HepG2 (cell line): ENCODE data around the gene BHLHE23. TPM values are rescaled to one million over a fixed set of nuclear protein-coding genes. Genes with fewer than 3 reads are reported as not detected.

Experiments used
- ATAC-seq: fragments of 200-7000 bp; cut with Tn5 transposase; 3 replicates; pipeline ENCODE4 v1.9.1; 2020; ENCODE audit warnings: mild to moderate bottlenecking, moderate library complexity
- BruUV-seq: library from RNA; stranded (reverse); fragments of 400-500 nt; replicated peaks from 2 replicates; lab custom pipeline; 2021; lab: Mats Ljungman, UMichigan
- CTCF ChIA-PET: fragments of 300-600 bp; formaldehyde crosslinking; extraction: SDS; loops from one replicate; lab custom pipeline; 2021; ENCODE audit warnings: low total read pairs, inconsistent platforms, low intra/inter-chr PET ratio; lab: Yijun Ruan, JAX
- POLR2A ChIA-PET: fragments of 350-600 bp; sonication (Branson Sonifier 250); formaldehyde crosslinking; loops from one replicate; lab custom pipeline; 2020; ENCODE audit warnings: antibody characterized with exemption, inconsistent platforms; lab: Yijun Ruan, JAX
- DNase-seq: peaks from one replicate; pipeline ENCODE4 v3.0.0-alpha.2; 2015; ENCODE audit warnings: low spot score
- FAIRE-seq: peaks from 3 replicates; lab custom pipeline; 2011; peaks lifted over from hg19 to GRCh38; lab: Jason Lieb, UNC
- H2AFZ ChIP-seq: one replicate; pipeline ENCODE4 v1.6.1; 2011; ENCODE audit warnings: low read length, inconsistent platforms
- H3K27ac ChIP-seq: fragments of 300-600 bp; 3 replicates; pipeline ENCODE4 v1.8.0; 2011; ENCODE audit warnings: mixed run types, mild to moderate bottlenecking, mixed read lengths, low read length, inconsistent platforms; ENCODE audit not compliant: insufficient read depth; ENCODE audit errors: extremely low read length
- H3K27me3 ChIP-seq, 2 experiments: fragments of 200-600 bp in 1 of 2; 2 replicates in 1 of 2; 3 replicates in 1 of 2; pipeline versions ENCODE4 v1.6.0 to v1.8.0; 2011; ENCODE audit warnings: low read length in 2 of 2, mild to moderate bottlenecking in 2 of 2, moderate library complexity in 2 of 2, inconsistent platforms in 1 of 2; ENCODE audit not compliant: insufficient read depth in 2 of 2, control insufficient read depth in 1 of 2
- H3K36me3 ChIP-seq, 2 experiments: fragments of 200-600 bp in 1 of 2; replicated peaks in 1 of 2; 2 replicates in 1 of 2; 3 replicates in 1 of 2; pipeline versions ENCODE4 v1.5.1 to v1.8.0; 2011; ENCODE audit warnings: low read length in 2 of 2, inconsistent platforms in 1 of 2; ENCODE audit not compliant: insufficient read depth in 2 of 2, control insufficient read depth in 1 of 2
- H3K4me1 ChIP-seq: 2 replicates; pipeline ENCODE4 v1.5.1; 2012; ENCODE audit warnings: low read length, inconsistent platforms; ENCODE audit not compliant: insufficient read depth
- H3K4me2 ChIP-seq: 2 replicates; pipeline ENCODE4 v1.6.0; 2011; ENCODE audit warnings: low read depth, low read length, inconsistent platforms
- H3K4me3 ChIP-seq, 3 experiments: fragments of 200-600 bp in 1 of 3; sonication (generic), shearing (Covaris generic) in 1 of 3; replicated peaks in 1 of 3; 2 replicates each; pipeline ENCODE4 v1.5.1; 2011 to 2016; ENCODE audit warnings: low read length in 3 of 3, inconsistent platforms in 2 of 3, low read depth in 2 of 3, mild to moderate bottlenecking in 2 of 3, control low read depth in 1 of 3, mixed read lengths in 1 of 3; ENCODE audit not compliant: insufficient read depth in 1 of 3
- H3K79me2 ChIP-seq: one replicate; pipeline ENCODE4 v1.6.1; 2011; ENCODE audit warnings: low read length, inconsistent platforms; ENCODE audit not compliant: insufficient read depth
- H3K9ac ChIP-seq: 2 replicates; pipeline ENCODE4 v1.6.0; 2011; ENCODE audit warnings: mild to moderate bottlenecking, low read depth, low read length, inconsistent platforms; ENCODE audit not compliant: insufficient read depth
- H3K9me3 ChIP-seq: 2 replicates; pipeline ENCODE4 v1.5.1; 2012; ENCODE audit warnings: mild to moderate bottlenecking, low read length
- H4K20me1 ChIP-seq: 2 replicates; pipeline ENCODE4 v1.6.0; 2011; ENCODE audit warnings: inconsistent platforms, mild to moderate bottlenecking, low read length, moderate library complexity; ENCODE audit not compliant: insufficient read depth
- HOXD1 ChIP-seq: sonication (generic); formaldehyde crosslinking; IDR thresholded peaks from 2 replicates; pipeline ENCODE4 v1.5.0; 2020; ENCODE audit warnings: missing genetic modification reagents
- JUNB ChIP-seq: sonication (generic); formaldehyde crosslinking; IDR thresholded peaks from 2 replicates; pipeline ENCODE4 v1.8.0; 2022; ENCODE audit warnings: missing genetic modification reagents, mild to moderate bottlenecking, borderline replicate concordance
- REXO4 ChIP-seq: sonication (generic); formaldehyde crosslinking; IDR thresholded peaks from 2 replicates; pipeline ENCODE4 v1.8.0; 2022; ENCODE audit warnings: missing genetic modification reagents, mild to moderate bottlenecking, borderline replicate concordance
- RXRB ChIP-seq: IDR thresholded peaks from 2 replicates; pipeline ENCODE4 v1.6.1; 2016; ENCODE audit warnings: borderline replicate concordance, missing genetic modification reagents, missing compliant biosample characterization
- ZNF18 ChIP-seq: sonication (generic); formaldehyde crosslinking; IDR thresholded peaks from 2 replicates; pipeline ENCODE4 v1.8.0; 2022; ENCODE audit warnings: mild to moderate bottlenecking, missing genetic modification reagents; ENCODE audit not compliant: insufficient replicate concordance
- ZNF282 ChIP-seq: fragments of 450-650 bp; IDR thresholded peaks from 2 replicates; pipeline ENCODE4 v1.6.1; 2018; ENCODE audit not compliant: partially characterized antibody
- ZNF615 ChIP-seq: sonication (generic); formaldehyde crosslinking; IDR thresholded peaks from 2 replicates; pipeline ENCODE4 v1.5.0; 2020; ENCODE audit warnings: mild to moderate bottlenecking, missing genetic modification reagents, borderline replicate concordance
- ZNF629 ChIP-seq: sonication (generic); formaldehyde crosslinking; conservative IDR thresholded peaks from 2 replicates; pipeline ENCODE4 v1.5.0; 2020; ENCODE audit warnings: missing genetic modification reagents
- WGBS: methylation state at CpG from one replicate; pipeline ENCODE4 v1.1.6; 2017; ENCODE audit warnings: low lambda C conversion rate; 5-methylcytosine and 5-hydroxymethylcytosine counted together
- in situ Hi-C: cut with HindIII; loops from 2 replicates; pipeline ENCODE4 v1.10.0; 2017; ENCODE audit warnings: low pct_unique_long_range_greater_than_20kb; ENCODE audit not compliant: extremely low pct_ligation_motif_present
- intact Hi-C: fragments of 100-400 bp; cut with micrococcal nuclease; formaldehyde crosslinking; loops from one replicate; pipeline ENCODE4 v1.10.0; 2022; ENCODE audit not compliant: unreplicated experiment
- polyA plus RNA-seq, 8 experiments: library from polyadenylated mRNA; depleted of rRNA in 3 of 8; stranded (reverse) in 7 of 8; unstranded in 1 of 8; fragments of >200 nt; fragmentation: Illumina TruSeq in 4 of 8; extraction: Trizol in 4 of 8; gene quantifications; 2 replicates each; pipeline versions ENCODE4 v1.2.1 to v1.2.3, GENCODE V29; 2011 to 2016; ENCODE audit warnings: low read depth in 4 of 8, missing spikeins in 1 of 8, mixed read lengths in 1 of 8; ENCODE audit not compliant: insufficient read depth in 1 of 8
- total RNA-seq, 5 experiments: library from RNA; depleted of rRNA; stranded (reverse); fragments of >200 nt; fragmentation: Illumina TruSeq; extraction: Trizol; gene quantifications; 2 replicates each; pipeline ENCODE4 v1.2.3, GENCODE V29; 2016; ENCODE audit warnings: low read depth in 1 of 5
- TF ChIP-seq, protein P1 (sequence below): sonication (generic); formaldehyde crosslinking; IDR thresholded peaks from 2 replicates; pipeline ENCODE4 v1.4.0; 2020; ENCODE audit warnings: missing genetic modification reagents, borderline replicate concordance

Gene BHLHE23
- total and polyA plus RNA-seq, 2 of the 13 experiments (the other 11 are each of a cell fraction or from before 2014, with no cell fraction given): not detected

GRCh38 chr20:62967628-62968351 lies 39.0 kb downstream of the BHLHE23 start (continued):
- no peak for TF ChIP-seq ZNF18 (CRISPR knock-in tag)
- TF ChIP-seq JUNB (CRISPR knock-in tag): no peak
- no peak for TF ChIP-seq ZNF282
- no peak for TF ChIP-seq ZNF629 (CRISPR knock-in tag)
- no peak for TF ChIP-seq REXO4 (CRISPR knock-in tag)
- TF ChIP-seq, protein P1, sequence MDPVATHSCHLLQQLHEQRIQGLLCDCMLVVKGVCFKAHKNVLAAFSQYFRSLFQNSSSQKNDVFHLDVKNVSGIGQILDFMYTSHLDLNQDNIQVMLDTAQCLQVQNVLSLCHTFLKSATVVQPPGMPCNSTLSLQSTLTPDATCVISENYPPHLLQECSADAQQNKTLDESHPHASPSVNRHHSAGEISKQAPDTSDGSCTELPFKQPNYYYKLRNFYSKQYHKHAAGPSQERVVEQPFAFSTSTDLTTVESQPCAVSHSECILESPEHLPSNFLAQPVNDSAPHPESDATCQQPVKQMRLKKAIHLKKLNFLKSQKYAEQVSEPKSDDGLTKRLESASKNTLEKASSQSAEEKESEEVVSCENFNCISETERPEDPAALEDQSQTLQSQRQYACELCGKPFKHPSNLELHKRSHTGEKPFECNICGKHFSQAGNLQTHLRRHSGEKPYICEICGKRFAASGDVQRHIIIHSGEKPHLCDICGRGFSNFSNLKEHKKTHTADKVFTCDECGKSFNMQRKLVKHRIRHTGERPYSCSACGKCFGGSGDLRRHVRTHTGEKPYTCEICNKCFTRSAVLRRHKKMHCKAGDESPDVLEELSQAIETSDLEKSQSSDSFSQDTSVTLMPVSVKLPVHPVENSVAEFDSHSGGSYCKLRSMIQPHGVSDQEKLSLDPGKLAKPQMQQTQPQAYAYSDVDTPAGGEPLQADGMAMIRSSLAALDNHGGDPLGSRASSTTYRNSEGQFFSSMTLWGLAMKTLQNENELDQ: no peak
- TF ChIP-seq, all 625 proteins: peak for 48

GRCh38 chr20:62967149-62967501 lies 39.6 kb downstream of the BHLHE23 start:
- Histone ChIP-seq H2AFZ (no peak overlapping the region), H3K9me3 (no peaks in the 10 kb centered on the region), H3K4me2 (no peak overlapping the region), H3K4me3 (no peak overlapping the region), H4K20me1 (peaks cover 54% of the 10 kb centered on the region; the same call in 1 of the 2 replicates), H3K27ac (no peak overlapping the region), H3K9ac (no peak overlapping the region), H3K4me1 (peaks cover 34% of the 10 kb centered on the region), H3K36me3 (peaks cover 45 to 46% of the 10 kb centered on the region in 2 experiments), H3K27me3 (peaks cover 7 to 15% of the 10 kb centered on the region in 2 experiments; a peak in 3 of 5 replicates), H3K79me2 (no peaks in the 10 kb centered on the region)
- intact Hi-C loops: no loop called here
- BruUV-seq: no TSS peak
- 96% methylated on average over 4 of the region's 6 CpGs for WGBS
- POLR2A ChIA-PET: interaction anchor here (0.8 kb wide), 1 partner anchor 12 kb away, joined by 3 read pairs; no protein-coding TSS in a partner anchor
- DNase-seq (no peak), FAIRE-seq (no peak), ATAC-seq (no peak)
- CTCF ChIA-PET: no interaction called here
- in situ Hi-C loops: no loop called here
- TF ChIP-seq HOXD1 (CRISPR knock-in tag) (0 out of 2 replicates have a peak, but pooled peaks have one; percentile 28), ZNF615 (CRISPR knock-in tag) (0 out of 2 replicates have a peak, but pooled peaks have one; percentile 60), RXRB (no peak)
